T-helper 17 cell (primary cell): ENCODE measurements around the gene IL1R1. TPM values are rescaled to one million over a fixed set of nuclear protein-coding genes. Genes with fewer than 3 reads are reported as not detected.
A peak's percentile ranks its signal among the peaks of the same experiment; 100 is the strongest.

Source experiments
- ATAC-seq: fragments of 150-1000 bp; cut with Tn5 transposase; 2 replicates; pipeline ENCODE4 v1.10.0; 2021; ENCODE audit warnings: mild to moderate bottlenecking, moderate library complexity
- DNase-seq, 3 donors: peaks; one replicate each; pipeline versions ENCODE4 v3.0.0 to v3.0.0-alpha.2; 2020 to 2021
- H3K9me3 ChIP-seq: one replicate; pipeline ENCODE4 v1.7.0; 2013; ENCODE audit warnings: low read length, mild to moderate bottlenecking; ENCODE audit not compliant: control insufficient read depth, poor library complexity, severe bottlenecking
- H3K27ac Mint-ChIP-seq: one replicate; pipeline ENCODE4 v1.8.0; 2022; ENCODE audit warnings: mild to moderate bottlenecking, moderate library complexity, mixed read lengths
- H3K27me3 Mint-ChIP-seq: one replicate; pipeline ENCODE4 v1.8.0; 2022; ENCODE audit warnings: mixed read lengths
- H3K36me3 Mint-ChIP-seq: one replicate; pipeline ENCODE4 v1.8.0; 2022; ENCODE audit warnings: low read depth, mixed read lengths
- H3K4me1 Mint-ChIP-seq: one replicate; pipeline ENCODE4 v1.8.0; 2022; ENCODE audit warnings: mild to moderate bottlenecking, mixed read lengths
- H3K4me3 Mint-ChIP-seq: one replicate; pipeline ENCODE4 v1.8.0; 2022; ENCODE audit warnings: mild to moderate bottlenecking, moderate library complexity, mixed read lengths
- total RNA-seq, 4 donors: library from RNA in 2 of 4; stranded (reverse) in 2 of 4; gene quantifications; one replicate each; pipeline ENCODE4 v1.2.3 and lab custom pipeline; 2022 to 2026

Gene IL1R1
- total RNA-seq, 2 donors from 2014 or later = 14.3 to 16.5 TPM

- Mint-ChIP-seq H3K4me1 (peaks cover 5% of the 10 kb centered on the region), H3K27me3 (peaks cover 7% of the 10 kb centered on the region), H3K27ac (no peak overlapping the region), H3K4me3 (no peak overlapping the region), H3K36me3 (peaks cover 6% of the 10 kb centered on the region)
- DNase-seq = no peak
- no peaks in the 10 kb centered on the region for H3K9me3 ChIP-seq
- ATAC-seq = no peak
Observed at GRCh38 chr2:102177814-102178478, 35.4 kb downstream of the IL1R1 start.

GRCh38 chr2:102179061-102179460, 36.5 kb downstream of the IL1R1 start:
- Mint-ChIP-seq H3K4me3 (no peak overlapping the region), H3K36me3 (peaks cover 6% of the 10 kb centered on the region), H3K27me3 (peaks cover 7% of the 10 kb centered on the region), H3K4me1 (peaks cover 6% of the 10 kb centered on the region), H3K27ac (no peak overlapping the region)
- no peaks in the 10 kb centered on the region for H3K9me3 ChIP-seq
- ATAC-seq = no peak
- no peak for DNase-seq

- Mint-ChIP-seq H3K27me3 (peaks cover 7% of the 10 kb centered on the region), H3K36me3 (peaks cover 6% of the 10 kb centered on the region), H3K27ac (no peak overlapping the region), H3K4me1 (peaks cover 6% of the 10 kb centered on the region), H3K4me3 (no peak overlapping the region)
- no peaks in the 10 kb centered on the region for H3K9me3 ChIP-seq
- no peak for DNase-seq
- ATAC-seq = no peak
Observed at GRCh38 chr2:102179788-102180686, 37.5 kb downstream of the IL1R1 start.

DNA sequence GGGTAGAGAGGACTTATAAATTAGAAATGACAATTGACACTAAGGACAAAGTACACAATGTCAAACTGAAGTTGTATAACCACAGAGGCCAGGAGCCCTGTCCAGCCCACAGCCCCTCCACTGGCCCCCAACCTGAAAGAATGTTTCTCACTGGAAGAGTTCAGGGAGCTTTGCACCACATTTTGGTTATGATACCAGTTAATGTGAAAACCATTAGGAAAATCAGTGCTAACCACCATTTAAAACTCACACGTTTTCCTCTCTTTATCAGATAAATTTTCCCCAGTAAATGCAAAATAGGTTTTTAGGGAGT, 38.1 kb downstream of the IL1R1 start:
- H3K9me3 ChIP-seq = no peaks in the 10 kb centered on the region
- Mint-ChIP-seq H3K36me3 (peaks cover 6% of the 10 kb centered on the region), H3K27ac (no peak overlapping the region), H3K4me3 (no peak overlapping the region), H3K4me1 (peaks cover 6% of the 10 kb centered on the region), H3K27me3 (peaks cover 7% of the 10 kb centered on the region)
- DNase-seq (no peak), ATAC-seq (no peak)

DNA sequence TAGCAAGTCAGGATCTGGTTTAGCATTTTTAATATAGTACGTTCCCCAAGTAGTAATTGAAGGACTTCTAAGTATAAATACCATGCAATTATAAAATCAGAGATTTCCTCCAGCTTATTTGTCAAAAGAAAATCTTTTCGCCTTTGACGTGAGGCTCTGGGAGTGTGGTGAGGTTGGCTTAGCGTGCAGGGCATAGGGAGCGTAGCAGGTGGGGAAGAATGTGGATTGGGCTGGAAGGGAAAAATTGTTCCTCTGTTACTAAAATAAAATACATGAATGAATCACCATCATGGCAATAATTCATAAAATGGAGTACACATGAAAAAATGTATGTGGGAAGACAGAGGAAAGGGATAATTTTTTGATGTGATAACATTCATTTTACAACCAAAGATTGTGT, 38.8 kb downstream of the IL1R1 start:
- H3K36me3 Mint-ChIP-seq = peaks cover 6% of the 10 kb centered on the region
- DNase-seq = no peak
- peaks cover 6% of the 10 kb centered on the region for H3K4me1 Mint-ChIP-seq
- no peak for ATAC-seq
- H3K4me3 Mint-ChIP-seq = no peak overlapping the region
- H3K27me3 Mint-ChIP-seq = peaks cover 7% of the 10 kb centered on the region
- no peaks in the 10 kb centered on the region for H3K9me3 ChIP-seq
- no peak overlapping the region for H3K27ac Mint-ChIP-seq

DNA sequence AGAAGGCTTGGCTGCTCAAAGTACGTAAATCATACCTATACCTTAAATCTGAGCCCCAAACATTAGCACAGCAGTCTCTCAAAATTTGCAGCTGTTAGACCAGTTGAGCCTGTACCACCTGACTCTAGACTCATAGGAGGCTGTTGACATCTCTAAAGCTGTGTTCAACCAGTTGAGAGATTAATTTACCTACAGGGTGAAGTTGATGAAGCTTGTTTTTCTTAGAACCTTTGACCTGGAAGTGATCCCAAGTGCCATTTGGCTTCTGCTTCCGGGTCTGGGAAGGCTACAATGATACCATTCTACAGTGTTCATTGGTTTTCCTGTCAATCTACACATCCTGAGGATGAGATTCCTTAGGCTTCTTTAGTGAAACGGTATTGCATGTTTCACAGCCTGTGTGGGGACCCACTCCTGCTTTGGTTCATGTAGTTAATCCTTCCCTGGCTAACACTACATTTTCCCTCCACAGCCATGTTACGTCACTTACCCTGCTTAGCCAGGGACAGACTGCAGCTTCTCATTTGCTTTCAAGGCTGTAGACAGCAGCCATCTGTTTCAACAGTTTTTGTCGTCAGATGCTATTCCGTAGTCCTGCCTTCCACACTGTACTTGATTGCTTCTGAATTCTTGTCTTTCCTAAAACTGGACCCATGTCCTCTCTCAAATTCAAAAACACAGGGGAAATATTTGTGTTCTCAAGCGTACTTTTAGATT, 39.5 kb downstream of the IL1R1 start:
- peaks cover 6% of the 10 kb centered on the region for H3K4me1 Mint-ChIP-seq
- H3K4me3 Mint-ChIP-seq = no peak overlapping the region
- peaks cover 7% of the 10 kb centered on the region for H3K27me3 Mint-ChIP-seq
- ATAC-seq = no peak
- DNase-seq = no peak
- no peaks in the 10 kb centered on the region for H3K9me3 ChIP-seq
- H3K27ac Mint-ChIP-seq = no peak overlapping the region
- H3K36me3 Mint-ChIP-seq = peaks cover 6% of the 10 kb centered on the region

DNA sequence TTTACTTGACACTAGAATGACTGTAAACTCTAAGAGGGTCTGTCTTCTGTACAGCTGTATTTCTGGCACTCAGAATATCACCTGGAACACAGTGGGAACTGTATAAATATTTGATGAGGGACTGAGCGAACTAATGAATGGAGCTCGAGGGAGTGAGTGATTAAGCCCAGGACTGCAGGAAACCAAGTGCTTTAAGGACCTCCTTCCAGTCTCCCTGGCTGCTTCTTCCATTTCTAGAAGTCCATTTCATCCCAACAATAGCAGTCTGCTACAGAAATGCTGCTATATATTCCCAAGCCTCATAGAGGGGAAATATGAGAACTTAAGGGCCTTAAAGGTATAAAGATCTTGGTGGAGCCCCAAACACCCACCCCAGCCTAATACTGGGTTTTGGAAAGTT, 41.5 kb downstream of the IL1R1 start:
- Mint-ChIP-seq H3K36me3 (peaks cover 4% of the 10 kb centered on the region), H3K27me3 (peaks cover 7% of the 10 kb centered on the region), H3K27ac (no peak overlapping the region), H3K4me1 (peaks cover 11% of the 10 kb centered on the region), H3K4me3 (no peak overlapping the region)
- H3K9me3 ChIP-seq = no peaks in the 10 kb centered on the region
- no peak for ATAC-seq
- no peak for DNase-seq

GRCh38 chr2:102184568-102184967, 42.0 kb downstream of the IL1R1 start:
- no peaks in the 10 kb centered on the region for H3K9me3 ChIP-seq
- ATAC-seq (no peak), DNase-seq (no peak)
- Mint-ChIP-seq H3K4me3 (no peak overlapping the region), H3K4me1 (peaks cover 11% of the 10 kb centered on the region), H3K27me3 (peaks cover 7% of the 10 kb centered on the region), H3K36me3 (peaks cover 4% of the 10 kb centered on the region), H3K27ac (peak overlapping the region; percentile 11)

- H3K27me3 Mint-ChIP-seq = peaks cover 7% of the 10 kb centered on the region
- peaks cover 4% of the 10 kb centered on the region for H3K36me3 Mint-ChIP-seq
- peaks cover 11% of the 10 kb centered on the region for H3K4me1 Mint-ChIP-seq
- no peak overlapping the region for H3K27ac Mint-ChIP-seq
- ATAC-seq (peak; percentile 37), DNase-seq (no peak)
- no peaks in the 10 kb centered on the region for H3K9me3 ChIP-seq
- peak overlapping the region; percentile 33 for H3K4me3 Mint-ChIP-seq
Observed at GRCh38 chr2:102185347-102185746, 42.8 kb downstream of the IL1R1 start.

DNA sequence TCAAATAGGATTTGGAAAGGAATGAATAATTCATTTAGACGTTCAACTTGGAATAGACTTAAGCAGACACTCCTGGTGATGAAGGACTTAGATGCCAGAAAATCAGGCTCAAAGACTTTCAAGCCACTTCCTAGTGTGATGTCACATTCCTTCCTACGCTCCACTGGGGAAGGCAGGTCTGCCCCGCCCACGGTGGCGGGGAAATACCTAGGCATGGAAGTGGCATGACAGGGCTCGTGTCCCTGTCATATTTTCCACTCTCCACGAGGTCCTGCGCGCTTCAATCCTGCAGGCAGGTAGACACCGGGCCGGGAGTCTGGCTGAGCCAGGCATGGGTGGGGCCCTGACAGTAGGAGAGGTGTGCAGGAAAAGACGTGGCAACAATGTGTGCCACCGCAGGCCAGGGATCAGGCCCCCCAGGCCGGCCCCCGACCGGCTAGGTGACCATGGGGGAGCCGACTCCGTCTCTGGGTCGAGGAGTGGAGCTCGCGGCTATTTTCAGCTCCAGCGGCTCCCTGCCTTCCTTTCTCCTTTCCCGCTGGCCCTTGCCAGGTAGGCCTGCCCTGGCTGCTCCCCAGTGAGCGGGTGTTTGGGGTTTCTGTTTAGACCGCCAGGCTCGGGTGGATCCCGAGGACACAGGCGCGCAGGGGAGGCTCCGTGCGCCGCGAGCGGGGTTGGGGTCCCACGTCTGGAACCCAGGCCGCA, 44.4 kb downstream of the IL1R1 start, which contains the start of gene IL1RL2:
IL1RL2 (plus strand) TSS at position 233 of the 705 bp plus-strand sequence. CDS start 845 bp downstream, outside the sequence.
- Mint-ChIP-seq H3K27ac (peak within 1 kb of the TSS; percentile 4), H3K27me3 (peaks cover 7% of the 10 kb centered on the region), H3K4me3 (peak within 1 kb of the TSS; percentile 87), H3K36me3 (peaks cover 4% of the 10 kb centered on the region), H3K4me1 (peaks cover 7% of the 10 kb centered on the region)
- no peaks in the 10 kb centered on the region for H3K9me3 ChIP-seq
- DNase-seq (no peak), ATAC-seq (no peak)

DNA sequence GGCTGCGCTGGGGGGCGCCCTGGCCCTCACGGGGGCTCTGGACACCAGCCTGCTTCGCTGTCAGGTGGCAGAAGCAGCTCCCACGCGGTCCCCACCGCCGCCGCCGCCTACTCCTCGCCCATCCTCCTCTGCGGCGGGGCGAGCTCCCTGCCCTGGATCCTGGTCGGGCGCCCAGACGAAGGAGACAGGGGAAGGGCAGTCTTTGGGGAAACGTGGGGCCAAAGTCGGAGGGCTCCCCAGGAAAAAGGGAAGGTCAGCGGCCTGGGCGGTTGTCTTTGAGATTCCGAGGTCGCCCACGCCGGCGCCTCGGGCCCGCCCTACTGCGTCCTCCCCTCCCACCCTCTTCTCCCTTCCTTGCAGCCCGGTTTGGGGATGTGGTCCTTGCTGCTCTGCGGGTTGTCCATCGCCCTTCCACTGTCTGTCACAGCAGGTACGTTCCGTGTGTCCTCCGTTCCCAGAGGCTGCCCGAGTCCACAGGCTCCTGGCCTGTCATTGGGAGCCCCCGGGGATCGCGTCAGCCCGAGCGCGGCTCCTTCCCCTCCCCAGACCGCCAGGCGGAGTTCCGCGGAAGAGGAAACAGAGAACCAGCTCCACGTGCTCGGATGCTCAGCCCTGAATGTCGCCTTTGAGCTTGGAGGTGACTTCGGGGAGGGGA, 45.1 kb downstream of the IL1R1 start:
- peak overlapping the region; percentile 4 for H3K27ac Mint-ChIP-seq
- H3K27me3 Mint-ChIP-seq = peaks cover 1% of the 10 kb centered on the region
- H3K4me1 Mint-ChIP-seq = peaks cover 7% of the 10 kb centered on the region
- peaks cover 2% of the 10 kb centered on the region for H3K36me3 Mint-ChIP-seq
- peak; percentile 30 to 38 (median 32) for DNase-seq
- H3K4me3 Mint-ChIP-seq = peak overlapping the region; percentile 87
- ATAC-seq = peak; percentile 93
- H3K9me3 ChIP-seq = no peaks in the 10 kb centered on the region

- Mint-ChIP-seq H3K4me3 (no peak overlapping the region), H3K27me3 (no peaks in the 10 kb centered on the region), H3K4me1 (peaks cover 4% of the 10 kb centered on the region), H3K27ac (no peak overlapping the region), H3K36me3 (peaks cover 4% of the 10 kb centered on the region)
- no peaks in the 10 kb centered on the region for H3K9me3 ChIP-seq
- ATAC-seq (no peak), DNase-seq (no peak)
Observed at GRCh38 chr2:102190430-102191107, 48.0 kb downstream of the IL1R1 start.
